ENCODE data around the gene TMEM238L.

DNA sequence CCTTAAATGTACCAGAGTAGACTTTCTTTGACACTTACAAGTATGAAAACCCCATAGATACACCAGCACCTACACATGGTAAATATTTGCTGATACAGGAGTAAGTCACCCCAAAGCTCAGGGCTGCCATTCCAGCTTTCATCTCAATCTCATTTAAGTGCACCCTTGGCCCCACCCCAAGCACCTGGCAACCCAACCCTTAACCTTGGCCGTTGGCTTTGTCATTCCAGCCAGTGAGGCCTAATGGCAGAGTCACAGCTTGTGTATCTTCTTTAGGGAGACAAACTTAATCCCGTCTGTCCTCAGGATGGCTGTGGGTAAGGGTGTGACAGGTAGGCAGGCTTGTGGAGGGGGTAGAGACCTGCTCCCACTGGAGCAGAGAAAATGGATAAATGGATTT, 42.6 kb downstream of the TMEM238L start:
- TF ChIP-seq, protein P1, sequence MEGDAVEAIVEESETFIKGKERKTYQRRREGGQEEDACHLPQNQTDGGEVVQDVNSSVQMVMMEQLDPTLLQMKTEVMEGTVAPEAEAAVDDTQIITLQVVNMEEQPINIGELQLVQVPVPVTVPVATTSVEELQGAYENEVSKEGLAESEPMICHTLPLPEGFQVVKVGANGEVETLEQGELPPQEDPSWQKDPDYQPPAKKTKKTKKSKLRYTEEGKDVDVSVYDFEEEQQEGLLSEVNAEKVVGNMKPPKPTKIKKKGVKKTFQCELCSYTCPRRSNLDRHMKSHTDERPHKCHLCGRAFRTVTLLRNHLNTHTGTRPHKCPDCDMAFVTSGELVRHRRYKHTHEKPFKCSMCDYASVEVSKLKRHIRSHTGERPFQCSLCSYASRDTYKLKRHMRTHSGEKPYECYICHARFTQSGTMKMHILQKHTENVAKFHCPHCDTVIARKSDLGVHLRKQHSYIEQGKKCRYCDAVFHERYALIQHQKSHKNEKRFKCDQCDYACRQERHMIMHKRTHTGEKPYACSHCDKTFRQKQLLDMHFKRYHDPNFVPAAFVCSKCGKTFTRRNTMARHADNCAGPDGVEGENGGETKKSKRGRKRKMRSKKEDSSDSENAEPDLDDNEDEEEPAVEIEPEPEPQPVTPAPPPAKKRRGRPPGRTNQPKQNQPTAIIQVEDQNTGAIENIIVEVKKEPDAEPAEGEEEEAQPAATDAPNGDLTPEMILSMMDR (IDR thresholded peaks at IDR 0.05) = no peak
- no peak for TF ChIP-seq POLR2A (IDR thresholded peaks at IDR 0.05)
